Upper lobe of left lung (tissue), 6 donors: ENCODE data around the gene TCL1A. TPM values are rescaled to one million over a fixed set of nuclear protein-coding genes. Genes with fewer than 3 reads are reported as not detected.
"Not testable (repeated sequence)": the region's sequence is repeated elsewhere in the genome, so short reads cannot be mapped to it uniquely, and the experiment has no call there.

Source experiments
- ATAC-seq, 2 donors: fragments of 200-7000 bp; cut with Tn5 transposase; one replicate each; pipeline ENCODE4 v1.9.1; 2022; ENCODE audit warnings: mild to moderate bottlenecking in 2 of 2, moderate library complexity in 2 of 2; ENCODE audit not compliant: low FRiP score in 2 of 2
- DNase-seq, 2 donors: peaks; one replicate each; pipeline ENCODE4 v3.0.0-alpha.2; 2019 to 2020
- H3K27ac ChIP-seq, 4 donors: fragments of 200-600 bp; sonication (generic); one replicate each; pipeline ENCODE4 v1.5.1; 2016 to 2019
- H3K27me3 ChIP-seq, 4 donors: fragments of 200-600 bp; sonication (generic); one replicate each; pipeline ENCODE4 v1.5.1; 2017 to 2019
- H3K36me3 ChIP-seq, 4 donors: fragments of 200-600 bp; sonication (generic); one replicate each; pipeline ENCODE4 v1.5.1; 2016 to 2019
- H3K4me1 ChIP-seq, 4 donors: fragments of 200-600 bp; sonication (generic); one replicate each; pipeline ENCODE4 v1.5.1; 2018 to 2019
- H3K4me3 ChIP-seq, 4 donors: fragments of 200-600 bp; sonication (generic); one replicate each; pipeline ENCODE4 v1.5.1; 2017 to 2019; ENCODE audit warnings: mild to moderate bottlenecking in 2 of 4, moderate library complexity in 1 of 4
- H3K9me3 ChIP-seq, 4 donors: fragments of 200-600 bp; sonication (generic); one replicate each; pipeline ENCODE4 v1.5.1; 2018 to 2019
- CTCF ChIP-seq, 6 experiments: fragments of 450-650 bp in 4 of 6; fragments of 200-600 bp in 2 of 6; sonication (generic) in 2 of 6; IDR thresholded peaks; one replicate each; pipeline ENCODE4 v1.5.1; 2016 to 2019; ENCODE audit warnings: antibody characterized with exemption in 6 of 6
- EP300 ChIP-seq, 4 donors: sonication (generic); formaldehyde crosslinking; IDR thresholded peaks; one replicate each; pipeline ENCODE4 v1.5.1; 2017; ENCODE audit warnings: antibody characterized with exemption in 4 of 4, control low read depth in 2 of 4
- POLR2A ChIP-seq, 4 donors: fragments of 450-650 bp; IDR thresholded peaks; one replicate each; pipeline ENCODE4 v1.5.1; 2016 to 2017; ENCODE audit warnings: antibody characterized with exemption in 4 of 4, mild to moderate bottlenecking in 2 of 4
- POLR2AphosphoS5 ChIP-seq, 2 donors: sonication (generic); formaldehyde crosslinking; IDR thresholded peaks; one replicate each; pipeline ENCODE4 v1.5.1; 2017; ENCODE audit warnings: antibody characterized with exemption in 2 of 2
- WGBS, 2 donors: methylation state at CpG; one replicate each; pipeline ENCODE4 v1.1.5; 2017 to 2018; 5-methylcytosine and 5-hydroxymethylcytosine counted together
- total RNA-seq, 6 donors: library from RNA; depleted of rRNA in 4 of 6; stranded (reverse); fragments of >200 nt in 4 of 6; gene quantifications; one replicate each; pipeline versions ENCODE4 v1.1.0 to v1.2.1, GENCODE V29; 2016 to 2021
- donor health status: DM: no; HTN: no; CAD: no; lungs with moderate emphysema.
- donor health status: DM: no; HTN: yes; CAD: no; lungs with severe emphysema.

TCL1A gene
- total RNA-seq, 6 donors from 2014 or later, result 0.20 to 0.69 (median 0.32) TPM; not detected in 2

GRCh38 chr14:95739356-95739755 lies 25.4 kb upstream of the TCL1A start:
- DNase-seq, result no peak
- H3K4me1 ChIP-seq, result no peaks in the 10 kb centered on the region
- 82 to 89% methylated on average over 1 of the region's 1 CpG for WGBS, 2 donors
- no peaks in the 10 kb centered on the region for H3K27me3 ChIP-seq
- H3K9me3 ChIP-seq, result no peaks in the 10 kb centered on the region
- no peak for TF ChIP-seq CTCF (IDR thresholded peaks at IDR 0.05)
- ATAC-seq, result no peak
- no peaks in the 10 kb centered on the region for H3K36me3 ChIP-seq
- H3K4me3 ChIP-seq, result no peak overlapping the region
- H3K27ac ChIP-seq, result no peak overlapping the region

- 89 to 96% methylated on average over 1 of the region's 1 CpG for WGBS, 2 donors
- no peak for ATAC-seq
- no peaks in the 10 kb centered on the region for H3K9me3 ChIP-seq
Observed at GRCh38 chr14:95733212-95733611, 19.3 kb upstream of the TCL1A start.

GRCh38 chr14:95730126-95730525 lies 16.2 kb upstream of the TCL1A start:
- no peaks in the 10 kb centered on the region for H3K4me1 ChIP-seq
- H3K27me3 ChIP-seq, result no peaks in the 10 kb centered on the region
- no peaks in the 10 kb centered on the region for H3K36me3 ChIP-seq
- DNase-seq (no peak), ATAC-seq (no peak)
- TF ChIP-seq CTCF (IDR thresholded peaks at IDR 0.05) (no peak), EP300 (IDR thresholded peaks at IDR 0.05) (no peak), POLR2AphosphoS5 (IDR thresholded peaks at IDR 0.05) (no peak), POLR2A (IDR thresholded peaks at IDR 0.05) (no peak)
- H3K4me3 ChIP-seq, result no peak overlapping the region
- 79 to 92% methylated on average over 5 of the region's 5 CpGs for WGBS, 2 donors
- no peak overlapping the region for H3K27ac ChIP-seq
- no peaks in the 10 kb centered on the region for H3K9me3 ChIP-seq

More at GRCh38 chr14:95733212-95733611, 19.3 kb upstream of the TCL1A start:
- Histone ChIP-seq H3K27me3 (no peaks in the 10 kb centered on the region), H3K27ac (no peak overlapping the region), H3K4me1 (no peaks in the 10 kb centered on the region), H3K4me3 (no peak overlapping the region), H3K36me3 (no peaks in the 10 kb centered on the region)
- DNase-seq, result no peak
- TF ChIP-seq EP300 (IDR thresholded peaks at IDR 0.05), result no peak
- TF ChIP-seq CTCF (IDR thresholded peaks at IDR 0.05), result no peak
- no peak for TF ChIP-seq POLR2AphosphoS5 (IDR thresholded peaks at IDR 0.05)
- TF ChIP-seq POLR2A (IDR thresholded peaks at IDR 0.05), result no peak

- WGBS, 2 donors, result 78 to 79% methylated on average over 8 of the region's 8 CpGs
- not testable (repeated sequence) for ATAC-seq, H3K36me3 ChIP-seq, H3K9me3 ChIP-seq, H3K4me3 ChIP-seq, H3K27ac ChIP-seq, DNase-seq, H3K27me3 ChIP-seq, H3K4me1 ChIP-seq
Observed at GRCh38 chr14:95729402-95730028, 15.6 kb upstream of the TCL1A start.

GRCh38 chr14:95727056-95727700 lies 13.3 kb upstream of the TCL1A start:
- H3K9me3 ChIP-seq, result peaks cover 0 to 12% (median 4%) of the 10 kb centered on the region in 4 donors
- H3K4me1 ChIP-seq, result no peaks in the 10 kb centered on the region
- no peak for ATAC-seq
- 57 to 83% methylated on average over 6 of the region's 6 CpGs for WGBS, 2 donors
- no peaks in the 10 kb centered on the region for H3K27me3 ChIP-seq
- H3K36me3 ChIP-seq, result no peaks in the 10 kb centered on the region
- TF ChIP-seq EP300 (IDR thresholded peaks at IDR 0.05) (no peak), CTCF (IDR thresholded peaks at IDR 0.05) (no peak), POLR2A (IDR thresholded peaks at IDR 0.05) (no peak)
- DNase-seq, result no peak
- H3K4me3 ChIP-seq, result no peak overlapping the region
- H3K27ac ChIP-seq, result no peak overlapping the region
